Measurements from ENCODE around the gene FEZF1. TPM values are rescaled to one million over a fixed set of nuclear protein-coding genes. Genes with fewer than 3 reads are reported as not detected.

Gene FEZF1
- total RNA-seq, 1 experiment from 2014 or later = not detected

DNA sequence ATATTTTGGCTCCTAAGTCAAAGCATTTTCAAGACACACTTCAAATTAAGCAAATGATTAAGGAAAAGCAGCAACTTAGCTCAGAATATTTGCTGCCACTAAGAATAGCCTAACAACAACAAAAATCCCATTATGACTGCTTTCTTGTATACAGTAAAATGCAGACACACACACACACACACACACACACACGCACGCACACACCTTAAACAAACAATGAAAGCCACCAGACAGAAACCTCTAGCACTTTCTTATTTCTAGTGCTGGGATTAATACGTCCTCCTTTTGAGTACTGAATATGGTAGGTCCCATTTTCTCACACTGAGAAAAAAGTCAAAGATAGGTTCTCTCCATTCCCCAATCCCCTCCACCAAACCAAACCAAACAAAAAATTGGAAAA, 23.4 kb upstream of the FEZF1 start:
- CTCF ChIA-PET = no interaction called here
- BruUV-seq (replicated peaks) = no TSS peak
- H3K9me2 ChIP-seq (ENCODE audit: insufficient read depth) = no peaks in the 10 kb centered on the region
- no peak for DNase-seq
- no peak overlapping the region for H3K27ac ChIP-seq
- no peak overlapping the region for H3K4me3 ChIP-seq
- no peak overlapping the region for H2AFZ ChIP-seq
- no peak for TF ChIP-seq EZH2 (IDR thresholded peaks at IDR 0.05; ENCODE audit: low read depth)
- TF ChIP-seq, protein P1, sequence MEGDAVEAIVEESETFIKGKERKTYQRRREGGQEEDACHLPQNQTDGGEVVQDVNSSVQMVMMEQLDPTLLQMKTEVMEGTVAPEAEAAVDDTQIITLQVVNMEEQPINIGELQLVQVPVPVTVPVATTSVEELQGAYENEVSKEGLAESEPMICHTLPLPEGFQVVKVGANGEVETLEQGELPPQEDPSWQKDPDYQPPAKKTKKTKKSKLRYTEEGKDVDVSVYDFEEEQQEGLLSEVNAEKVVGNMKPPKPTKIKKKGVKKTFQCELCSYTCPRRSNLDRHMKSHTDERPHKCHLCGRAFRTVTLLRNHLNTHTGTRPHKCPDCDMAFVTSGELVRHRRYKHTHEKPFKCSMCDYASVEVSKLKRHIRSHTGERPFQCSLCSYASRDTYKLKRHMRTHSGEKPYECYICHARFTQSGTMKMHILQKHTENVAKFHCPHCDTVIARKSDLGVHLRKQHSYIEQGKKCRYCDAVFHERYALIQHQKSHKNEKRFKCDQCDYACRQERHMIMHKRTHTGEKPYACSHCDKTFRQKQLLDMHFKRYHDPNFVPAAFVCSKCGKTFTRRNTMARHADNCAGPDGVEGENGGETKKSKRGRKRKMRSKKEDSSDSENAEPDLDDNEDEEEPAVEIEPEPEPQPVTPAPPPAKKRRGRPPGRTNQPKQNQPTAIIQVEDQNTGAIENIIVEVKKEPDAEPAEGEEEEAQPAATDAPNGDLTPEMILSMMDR (conservative IDR thresholded peaks at IDR 0.05) = no peak
- POLR2A ChIA-PET (ENCODE audit: unreplicated experiment) = no interaction called here
- H3K79me2 ChIP-seq (ENCODE audit: low read depth) = no peaks in the 10 kb centered on the region
- H3K27me3 ChIP-seq (ENCODE audit: insufficient read depth, low read depth) = no peaks in the 10 kb centered on the region
- no peak overlapping the region for H3K4me2 ChIP-seq
- intact Hi-C loops (cut with micrococcal nuclease; ENCODE audit: unreplicated experiment) = no loop called here
- no peaks in the 10 kb centered on the region for H3K4me1 ChIP-seq (replicated peaks; ENCODE audit: insufficient read depth)
- no peaks in the 10 kb centered on the region for H3K36me3 ChIP-seq (ENCODE audit: low read depth)
- H3F3A ChIP-seq (ENCODE audit: insufficient read depth, low read depth) = no peaks in the 10 kb centered on the region
- H3K9me3 ChIP-seq (ENCODE audit: insufficient read depth, low read depth) = no peaks in the 10 kb centered on the region
- no peaks in the 10 kb centered on the region for H4K20me1 ChIP-seq (ENCODE audit: insufficient read depth)

GRCh38 chr7:122316467-122317388, 12.2 kb upstream of the FEZF1 start:
- TF ChIP-seq, protein P1 (conservative IDR thresholded peaks at IDR 0.05) = no peak
- no peak for TF ChIP-seq EZH2 (IDR thresholded peaks at IDR 0.05; ENCODE audit: low read depth)
- H3K4me2 ChIP-seq = no peak overlapping the region
- CTCF ChIA-PET = no interaction called here

DNA sequence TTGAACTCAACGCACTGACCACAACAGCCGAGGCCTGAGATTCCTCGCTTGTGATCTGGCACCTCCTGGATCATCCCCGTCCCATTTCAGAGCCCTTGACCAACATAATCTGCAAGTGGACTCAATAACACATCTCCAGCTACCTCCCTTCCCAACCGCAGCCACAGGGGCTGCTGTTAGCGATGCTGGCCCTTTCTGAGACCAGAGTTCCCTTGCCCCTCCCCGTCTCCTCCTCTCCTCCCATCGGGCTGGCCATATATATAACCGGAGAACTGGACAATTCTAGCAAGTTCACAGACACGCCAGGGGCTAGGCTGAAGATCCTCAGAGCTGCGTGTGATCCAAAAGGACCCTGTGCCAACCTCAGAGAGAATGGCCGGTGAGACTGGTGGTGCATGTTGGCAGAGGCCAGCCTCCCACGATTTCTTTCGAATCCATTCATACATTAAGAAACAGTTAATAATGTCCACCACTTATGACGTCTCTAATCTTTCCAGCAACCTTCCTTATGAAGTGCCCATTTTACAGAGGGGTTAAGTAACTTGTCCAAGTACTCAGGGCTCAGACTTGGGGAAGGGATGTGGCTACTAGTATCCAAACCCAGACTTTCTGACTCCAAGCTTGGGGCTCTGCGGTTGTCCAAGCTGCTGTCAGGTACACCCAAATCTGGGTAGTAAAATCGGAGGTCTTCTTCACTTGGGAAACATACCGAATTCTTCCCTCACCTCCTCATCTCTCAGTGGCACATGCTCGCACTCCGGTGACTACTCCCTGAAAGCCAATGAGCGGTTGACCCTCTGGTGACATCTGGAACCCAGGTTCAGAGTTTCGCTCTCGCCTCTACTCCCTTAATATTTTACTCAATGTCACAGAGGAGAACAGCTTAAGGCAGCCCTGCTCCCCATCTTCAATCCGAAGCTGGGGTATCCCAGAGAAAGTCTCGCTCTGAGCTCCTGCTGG, 11.2 kb upstream of the FEZF1 start:
- H4K20me1 ChIP-seq (ENCODE audit: insufficient read depth) = no peaks in the 10 kb centered on the region
- H3K36me3 ChIP-seq (ENCODE audit: low read depth) = no peaks in the 10 kb centered on the region
- no peaks in the 10 kb centered on the region for H3K9me3 ChIP-seq (ENCODE audit: insufficient read depth, low read depth)
- POLR2A ChIA-PET (ENCODE audit: unreplicated experiment) = no interaction called here
- no peaks in the 10 kb centered on the region for H3K79me2 ChIP-seq (ENCODE audit: low read depth)
- H3K4me1 ChIP-seq (replicated peaks; ENCODE audit: insufficient read depth) = no peaks in the 10 kb centered on the region
- no peaks in the 10 kb centered on the region; the same call in 1 of the 2 replicates for H3K9me2 ChIP-seq (ENCODE audit: insufficient read depth)
- H3F3A ChIP-seq (ENCODE audit: insufficient read depth, low read depth) = no peaks in the 10 kb centered on the region
- H2AFZ ChIP-seq = no peak overlapping the region
- H3K27me3 ChIP-seq (ENCODE audit: insufficient read depth, low read depth) = no peaks in the 10 kb centered on the region
- no peak for TF ChIP-seq EZH2 (IDR thresholded peaks at IDR 0.05; ENCODE audit: low read depth)
- TF ChIP-seq, protein P1 (conservative IDR thresholded peaks at IDR 0.05) = no peak
- H3K4me2 ChIP-seq = no peak overlapping the region
- H3K4me3 ChIP-seq = no peak overlapping the region
- DNase-seq = no peak
- no TSS peak for BruUV-seq (replicated peaks)
- CTCF ChIA-PET = no interaction called here
- intact Hi-C loops (cut with micrococcal nuclease; ENCODE audit: unreplicated experiment) = no loop called here
- H3K27ac ChIP-seq = no peak overlapping the region

More at GRCh38 chr7:122316467-122317388, 12.2 kb upstream of the FEZF1 start:
- H3F3A ChIP-seq (ENCODE audit: insufficient read depth, low read depth) = no peaks in the 10 kb centered on the region
- H3K27ac ChIP-seq = no peak overlapping the region
- no peaks in the 10 kb centered on the region for H3K36me3 ChIP-seq (ENCODE audit: low read depth)
- H4K20me1 ChIP-seq (ENCODE audit: insufficient read depth) = no peaks in the 10 kb centered on the region
- DNase-seq = no peak
- H3K4me1 ChIP-seq (replicated peaks; ENCODE audit: insufficient read depth) = no peaks in the 10 kb centered on the region
- no peaks in the 10 kb centered on the region; the same call in 1 of the 2 replicates for H3K9me2 ChIP-seq (ENCODE audit: insufficient read depth)
- H2AFZ ChIP-seq = no peak overlapping the region
- H3K4me3 ChIP-seq = no peak overlapping the region
- no peaks in the 10 kb centered on the region for H3K79me2 ChIP-seq (ENCODE audit: low read depth)
- POLR2A ChIA-PET (ENCODE audit: unreplicated experiment) = no interaction called here
- H3K9me3 ChIP-seq (ENCODE audit: insufficient read depth, low read depth) = no peaks in the 10 kb centered on the region
- no TSS peak for BruUV-seq (replicated peaks)
- H3K27me3 ChIP-seq (ENCODE audit: insufficient read depth, low read depth) = no peaks in the 10 kb centered on the region
- intact Hi-C loops (cut with micrococcal nuclease; ENCODE audit: unreplicated experiment) = no loop called here

All from PC-9 (cell line).